Measurements from ENCODE around the gene PPARG. TPM values are rescaled to one million over a fixed set of nuclear protein-coding genes. Genes with fewer than 3 reads are reported as not detected.

PPARG gene
- total RNA-seq, 3 donors from 2014 or later: 61.6 to 173 (median 98.8) TPM

DNA sequence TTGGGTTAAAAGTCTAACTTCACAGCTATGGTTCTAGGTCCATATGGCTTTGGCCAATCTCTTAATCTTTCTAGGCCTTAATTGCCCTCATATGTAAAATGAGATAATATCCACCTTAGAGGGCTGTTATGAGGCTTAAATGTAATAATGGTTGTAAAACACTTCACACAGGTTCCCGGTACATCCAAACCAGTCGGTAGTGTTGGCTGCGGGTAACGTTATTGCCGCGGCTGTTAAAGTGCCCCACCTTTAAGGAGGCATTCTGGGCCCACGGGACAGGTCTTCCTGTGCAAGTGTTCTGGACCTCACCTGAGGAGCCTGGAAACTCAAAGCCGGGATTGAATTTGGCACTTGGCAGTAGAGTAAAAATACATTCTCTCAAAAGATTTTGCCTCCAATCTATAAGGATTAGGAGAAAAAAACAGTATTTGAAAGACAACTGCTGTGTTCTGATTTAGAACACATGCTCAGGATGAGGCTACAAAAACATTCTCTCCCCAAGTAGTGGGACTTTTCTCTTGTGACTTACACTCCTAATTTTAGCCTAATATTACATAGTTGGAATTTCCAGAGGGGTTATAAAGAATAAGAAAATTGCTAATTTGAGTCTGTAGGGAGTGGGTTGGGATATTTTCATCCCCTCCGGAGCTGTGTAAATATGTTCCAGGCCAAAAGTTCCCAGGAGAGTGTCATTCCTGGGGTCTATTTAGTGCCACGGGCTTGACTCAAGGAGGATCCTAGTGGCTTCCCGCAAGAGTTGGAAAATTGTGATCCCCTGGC lies 150.5 kb downstream of the PPARG start:
- Histone ChIP-seq H3K9me3 (no peaks in the 10 kb centered on the region), H3K4me3 (no peak overlapping the region), H3K4me1 (ENCODE audit: low read depth) (peaks cover 30% of the 10 kb centered on the region), H3K36me3 (ENCODE audit: low read depth) (no peaks in the 10 kb centered on the region)
- ATAC-seq (peak; percentile 91), DNase-seq (peak; percentile 78 to 84 (median 82))
- TF ChIP-seq, protein P1, sequence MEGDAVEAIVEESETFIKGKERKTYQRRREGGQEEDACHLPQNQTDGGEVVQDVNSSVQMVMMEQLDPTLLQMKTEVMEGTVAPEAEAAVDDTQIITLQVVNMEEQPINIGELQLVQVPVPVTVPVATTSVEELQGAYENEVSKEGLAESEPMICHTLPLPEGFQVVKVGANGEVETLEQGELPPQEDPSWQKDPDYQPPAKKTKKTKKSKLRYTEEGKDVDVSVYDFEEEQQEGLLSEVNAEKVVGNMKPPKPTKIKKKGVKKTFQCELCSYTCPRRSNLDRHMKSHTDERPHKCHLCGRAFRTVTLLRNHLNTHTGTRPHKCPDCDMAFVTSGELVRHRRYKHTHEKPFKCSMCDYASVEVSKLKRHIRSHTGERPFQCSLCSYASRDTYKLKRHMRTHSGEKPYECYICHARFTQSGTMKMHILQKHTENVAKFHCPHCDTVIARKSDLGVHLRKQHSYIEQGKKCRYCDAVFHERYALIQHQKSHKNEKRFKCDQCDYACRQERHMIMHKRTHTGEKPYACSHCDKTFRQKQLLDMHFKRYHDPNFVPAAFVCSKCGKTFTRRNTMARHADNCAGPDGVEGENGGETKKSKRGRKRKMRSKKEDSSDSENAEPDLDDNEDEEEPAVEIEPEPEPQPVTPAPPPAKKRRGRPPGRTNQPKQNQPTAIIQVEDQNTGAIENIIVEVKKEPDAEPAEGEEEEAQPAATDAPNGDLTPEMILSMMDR (IDR thresholded peaks at IDR 0.05): no peak
- intact Hi-C loops (cut with DNase I, micrococcal nuclease): no loop called here

DNA sequence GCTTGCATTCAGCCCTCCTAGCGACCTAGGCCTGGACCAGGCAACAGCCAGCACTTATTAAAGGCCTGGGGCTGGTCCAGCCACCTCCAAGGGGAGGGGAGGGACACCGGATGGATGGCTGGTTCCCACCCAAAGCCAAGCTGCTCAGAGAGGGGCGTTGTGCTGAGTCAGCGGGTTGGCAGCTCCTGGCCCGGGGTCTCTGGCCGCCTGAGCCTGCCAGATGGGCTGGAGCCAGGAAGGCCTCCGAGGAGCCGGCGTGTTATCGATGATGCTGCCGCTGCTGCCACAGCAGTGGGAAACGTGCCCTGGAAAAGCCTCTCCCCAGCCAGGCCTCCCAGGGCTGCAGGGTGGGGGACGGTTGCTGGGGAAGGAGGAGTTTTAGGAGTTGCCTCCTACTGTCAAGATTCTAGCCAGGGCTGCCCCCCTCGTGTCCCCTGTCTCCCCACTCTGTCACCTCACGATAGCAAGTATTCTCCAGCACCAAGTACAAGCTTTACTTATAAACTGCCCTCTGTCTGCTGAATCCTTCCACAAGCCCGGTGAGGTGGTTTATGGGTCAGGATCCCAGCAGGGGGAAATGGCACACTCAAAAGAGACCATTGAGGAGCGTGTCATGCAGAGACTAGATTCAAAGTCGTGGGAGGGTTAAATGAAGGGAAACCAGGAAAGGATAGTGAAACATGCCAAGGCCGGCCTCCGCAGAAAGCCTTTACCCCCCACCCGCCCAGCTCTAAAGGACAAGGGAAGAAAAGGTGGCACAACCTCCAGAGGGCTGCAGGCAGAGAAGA lies 152.3 kb downstream of the PPARG start:
- no peaks in the 10 kb centered on the region for H3K36me3 ChIP-seq (ENCODE audit: low read depth)
- intact Hi-C loops (cut with DNase I, micrococcal nuclease): no loop called here
- DNase-seq (peak in 1 of 3 donors; percentile 66), ATAC-seq (no peak)
- no peak overlapping the region for H3K4me3 ChIP-seq
- no peaks in the 10 kb centered on the region for H3K9me3 ChIP-seq
- TF ChIP-seq, protein P1 (IDR thresholded peaks at IDR 0.05): no peak
- H3K4me1 ChIP-seq (ENCODE audit: low read depth): peaks cover 43% of the 10 kb centered on the region

DNA sequence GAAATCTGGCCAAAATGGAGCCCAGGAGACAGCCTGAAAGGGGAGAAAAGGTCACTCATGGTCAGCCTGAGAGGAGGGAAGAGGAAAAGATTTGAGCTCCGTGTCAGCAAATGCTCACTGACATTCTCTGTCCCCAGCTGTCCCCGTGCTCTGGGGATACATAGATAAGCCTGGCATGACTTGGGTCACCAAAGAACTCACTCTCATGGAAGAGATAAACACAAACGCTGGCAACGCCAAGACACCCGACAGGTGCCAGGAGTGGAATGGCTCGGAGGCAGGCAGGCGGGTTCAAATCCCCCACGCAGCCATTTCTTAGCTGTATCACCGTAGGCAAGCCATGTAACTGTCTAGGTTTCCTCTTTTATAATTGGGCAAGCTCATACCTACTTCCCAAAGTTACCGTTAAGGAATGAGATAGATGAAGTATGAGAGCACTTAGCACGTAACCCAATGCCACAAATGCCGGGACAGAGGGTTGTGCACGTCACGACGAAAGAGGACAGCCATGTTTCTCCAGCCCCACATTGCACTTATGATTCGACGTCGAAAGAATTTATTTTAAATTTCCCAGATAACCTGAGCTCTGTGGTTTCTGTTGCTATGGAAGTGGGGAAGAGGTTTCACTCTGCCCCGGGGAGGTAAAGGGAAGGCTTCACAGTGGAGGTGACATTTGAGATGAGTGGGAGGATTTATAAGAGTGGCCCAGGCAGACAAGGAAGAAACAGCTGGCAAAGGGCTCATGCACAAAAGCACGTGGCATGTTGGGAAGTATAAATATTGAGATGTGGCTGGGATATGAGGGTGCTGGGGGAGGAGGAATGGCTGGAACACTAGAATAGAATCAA lies 154.0 kb downstream of the PPARG start:
- TF ChIP-seq, protein P1 (IDR thresholded peaks at IDR 0.05): no peak
- intact Hi-C loops (cut with DNase I, micrococcal nuclease): no loop called here
- Histone ChIP-seq H3K4me1 (ENCODE audit: low read depth) (peaks cover 47% of the 10 kb centered on the region), H3K4me3 (no peak overlapping the region), H3K36me3 (ENCODE audit: low read depth) (no peaks in the 10 kb centered on the region), H3K9me3 (no peaks in the 10 kb centered on the region)
- DNase-seq (no peak), ATAC-seq (no peak)

DNA sequence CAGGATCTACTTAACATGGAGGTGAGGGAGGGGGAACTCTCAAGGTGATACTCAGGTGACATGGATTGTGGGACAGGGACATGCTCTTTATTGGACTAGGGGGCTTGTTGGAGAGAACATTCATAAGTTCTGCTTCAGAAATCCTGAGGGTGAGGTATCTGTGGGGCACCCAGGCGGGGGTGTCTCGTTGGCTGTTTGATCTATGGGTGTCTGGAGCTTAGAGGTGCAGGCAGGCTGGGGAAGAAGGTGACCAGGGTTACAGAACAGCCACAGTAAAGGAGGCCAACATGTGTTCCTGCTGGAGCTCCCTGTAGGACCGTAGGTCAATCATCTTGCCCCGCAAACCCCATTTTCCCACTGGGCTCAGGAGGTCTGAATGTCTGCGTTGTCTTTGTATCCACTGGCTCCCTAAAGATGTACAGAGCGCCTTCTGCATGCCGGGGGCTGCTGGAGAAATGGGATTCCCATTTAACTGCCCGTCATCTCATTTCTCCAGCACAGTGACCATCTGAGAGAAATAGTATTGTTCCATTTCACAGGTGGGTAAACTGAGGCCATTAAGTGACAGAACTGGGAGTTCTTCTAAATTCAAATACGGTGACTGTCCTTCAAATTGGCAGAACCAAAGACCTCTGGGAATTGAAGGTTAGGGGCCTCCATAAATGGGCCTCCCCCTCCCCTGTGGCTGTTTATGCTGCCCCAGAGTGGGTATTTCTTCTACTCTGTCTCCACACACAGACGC lies 155.1 kb downstream of the PPARG start:
- Histone ChIP-seq H3K4me3 (no peak overlapping the region), H3K36me3 (ENCODE audit: low read depth) (no peaks in the 10 kb centered on the region), H3K9me3 (no peaks in the 10 kb centered on the region), H3K4me1 (ENCODE audit: low read depth) (peaks cover 47% of the 10 kb centered on the region)
- ATAC-seq (no peak), DNase-seq (no peak)
- intact Hi-C loops (cut with DNase I, micrococcal nuclease): no loop called here
- TF ChIP-seq, protein P1 (IDR thresholded peaks at IDR 0.05): no peak

All from mucosa of descending colon (tissue), 3 donors.